ENCODE measurements around the gene TEDC1.
A peak's percentile ranks its signal among the peaks of the same experiment; 100 is the strongest.

Gene TEDC1, protein sequence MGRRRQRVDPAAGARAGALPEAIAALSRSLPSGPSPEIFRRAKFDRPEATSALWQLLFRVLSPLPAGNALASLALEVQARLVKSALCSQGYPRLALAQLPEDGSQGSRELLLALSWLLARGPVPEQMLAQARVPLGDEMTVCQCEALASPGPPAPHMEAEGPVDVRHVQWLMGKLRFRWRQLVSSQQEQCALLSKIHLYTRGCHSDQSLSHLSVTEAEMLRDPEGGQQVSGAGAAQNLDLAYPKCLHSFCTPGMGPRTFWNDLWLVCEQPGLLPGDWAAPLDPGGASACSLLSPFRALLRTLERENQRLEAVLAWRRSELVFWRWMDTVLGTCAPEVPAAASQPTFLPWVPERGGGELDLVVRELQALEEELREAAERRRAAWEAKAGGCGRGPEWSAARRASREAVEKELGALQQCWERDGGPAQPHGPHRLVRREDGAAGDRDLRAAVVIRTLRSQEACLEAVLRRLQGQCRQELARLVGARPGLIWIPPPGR

DNA sequence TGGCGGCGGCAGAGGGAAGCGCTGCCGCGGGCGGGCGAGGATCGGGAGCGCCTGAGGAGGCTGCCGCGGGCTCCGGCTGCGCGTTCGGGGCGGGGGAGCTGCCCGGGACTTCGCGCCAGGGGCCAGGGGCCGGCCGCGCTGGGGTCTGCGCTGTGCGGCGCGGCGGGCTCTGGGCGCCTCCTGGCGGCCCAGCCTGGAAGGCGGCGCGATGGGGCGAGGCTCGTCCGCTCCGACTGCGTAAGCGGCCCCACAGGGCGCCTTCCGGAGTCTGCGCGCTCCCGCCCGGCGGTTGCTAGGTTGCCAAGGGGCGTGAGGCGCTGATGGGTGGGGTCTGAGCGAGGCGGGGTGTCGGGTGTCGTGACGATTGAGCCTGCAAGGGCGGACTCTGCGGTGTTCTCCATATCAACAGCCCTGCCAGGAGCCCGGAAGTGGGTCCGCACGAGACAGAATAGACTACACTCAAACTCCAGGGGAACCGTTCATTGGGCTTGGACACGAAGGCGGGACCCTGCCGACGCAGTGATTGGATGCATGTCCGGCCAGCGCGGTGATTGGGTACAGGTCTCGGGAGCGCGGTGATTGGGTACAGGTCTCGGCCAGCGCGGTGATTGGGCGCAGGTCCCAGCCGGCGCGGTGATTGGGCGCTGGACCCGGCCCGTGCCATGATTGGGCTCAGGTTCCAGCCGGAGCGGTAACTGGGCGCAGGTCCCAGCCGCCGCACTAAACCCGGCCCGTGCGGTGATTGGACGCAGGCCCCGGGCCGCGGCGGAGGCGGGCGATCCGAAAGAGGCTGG is at the start of gene TEDC1:
TSS of gene TEDC1 (plus strand) at position 675 of the 794 bp plus-strand sequence. CDS start 130 bp downstream, outside the sequence.
- DNase-seq (ENCODE audit: low spot score) = peak; percentile 98
- FAIRE-seq = peak; percentile 86

DNA sequence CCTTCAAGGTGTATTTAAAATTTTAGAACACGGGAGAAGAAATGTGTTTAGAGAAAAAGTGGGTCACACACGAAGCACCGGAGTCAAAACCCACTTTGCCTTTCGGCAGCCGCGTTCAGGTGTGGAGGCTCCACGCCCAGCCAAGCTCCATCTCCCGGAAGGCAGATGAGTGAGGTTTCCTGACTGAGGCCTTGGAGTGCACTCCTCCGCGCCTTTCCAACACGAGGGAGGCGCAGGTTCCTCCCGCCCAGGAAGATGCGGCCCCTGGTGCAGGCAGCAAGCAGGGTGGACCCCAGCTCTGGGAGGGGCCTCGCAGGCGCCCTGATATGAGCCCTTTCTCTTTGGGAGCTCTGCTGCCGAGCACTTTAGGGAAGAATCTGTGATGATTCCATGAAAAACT is 48.9 kb upstream of the TEDC1 start:
- DNase-seq (ENCODE audit: low spot score) = no peak
- FAIRE-seq = no peak

DNA sequence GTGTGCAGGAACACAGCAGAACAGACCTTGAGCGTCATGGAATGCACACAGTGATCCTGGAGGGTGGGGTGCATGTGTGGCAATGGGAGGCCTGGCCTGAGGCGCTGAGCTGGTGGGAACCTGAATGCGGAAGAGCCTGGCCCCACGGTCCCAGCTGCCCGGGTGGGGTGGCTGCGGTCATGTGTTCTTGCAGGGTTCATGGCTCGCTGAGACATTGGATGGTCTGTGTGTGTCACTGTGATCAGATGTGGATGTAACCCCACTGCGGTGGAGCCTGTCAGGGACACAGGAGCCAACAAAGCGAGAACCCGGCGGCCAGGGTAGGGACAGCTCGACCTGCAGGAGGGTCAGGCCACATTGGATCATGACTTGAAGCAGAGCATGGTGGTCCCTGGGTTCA is 48.2 kb upstream of the TEDC1 start:
- FAIRE-seq (no peak), DNase-seq (ENCODE audit: low spot score) (no peak)

DNA sequence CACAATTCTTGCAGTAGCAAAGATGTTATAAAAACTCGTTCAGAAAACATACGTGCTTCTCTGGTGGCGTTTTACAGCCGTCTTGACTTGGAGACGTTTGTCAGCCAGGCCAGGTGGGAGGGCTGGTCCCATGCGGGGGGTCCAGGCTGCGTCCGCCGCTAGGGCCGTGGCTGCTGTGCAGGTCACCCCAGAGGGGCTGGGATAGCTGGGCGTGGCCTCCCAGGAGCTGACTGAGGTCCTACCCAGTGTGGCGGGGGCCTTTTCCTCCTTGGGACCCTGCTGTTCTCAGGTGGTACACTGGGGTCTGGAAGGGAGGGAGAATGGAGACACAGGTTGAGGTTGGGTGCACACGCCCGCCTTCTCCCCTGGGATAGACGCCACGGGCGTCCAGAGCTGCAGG is 46.2 kb upstream of the TEDC1 start:
- DNase-seq (ENCODE audit: low spot score) (no peak), FAIRE-seq (no peak)

DNA sequence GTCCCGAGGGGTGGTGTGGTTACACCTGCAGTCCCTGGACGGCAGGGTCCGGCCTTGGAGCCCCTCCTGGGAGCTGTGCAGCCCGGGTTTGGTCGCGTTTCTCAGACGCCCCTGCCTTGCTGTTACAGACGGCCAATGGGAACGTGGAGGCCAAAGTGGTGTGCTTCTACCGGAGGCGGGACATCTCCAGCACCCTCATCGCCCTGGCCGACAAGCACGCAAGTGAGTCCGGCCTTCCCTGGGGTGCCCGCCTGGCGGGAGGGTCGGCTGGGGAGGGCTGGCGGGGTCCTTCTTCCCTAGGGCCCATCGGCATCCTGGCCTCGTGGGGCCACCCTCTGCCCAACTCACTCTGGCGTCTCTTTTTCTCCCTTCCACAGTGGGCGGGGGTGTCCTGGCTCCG is 45.8 kb upstream of the TEDC1 start:
- no peak for FAIRE-seq
- no peak for DNase-seq (ENCODE audit: low spot score)

DNA sequence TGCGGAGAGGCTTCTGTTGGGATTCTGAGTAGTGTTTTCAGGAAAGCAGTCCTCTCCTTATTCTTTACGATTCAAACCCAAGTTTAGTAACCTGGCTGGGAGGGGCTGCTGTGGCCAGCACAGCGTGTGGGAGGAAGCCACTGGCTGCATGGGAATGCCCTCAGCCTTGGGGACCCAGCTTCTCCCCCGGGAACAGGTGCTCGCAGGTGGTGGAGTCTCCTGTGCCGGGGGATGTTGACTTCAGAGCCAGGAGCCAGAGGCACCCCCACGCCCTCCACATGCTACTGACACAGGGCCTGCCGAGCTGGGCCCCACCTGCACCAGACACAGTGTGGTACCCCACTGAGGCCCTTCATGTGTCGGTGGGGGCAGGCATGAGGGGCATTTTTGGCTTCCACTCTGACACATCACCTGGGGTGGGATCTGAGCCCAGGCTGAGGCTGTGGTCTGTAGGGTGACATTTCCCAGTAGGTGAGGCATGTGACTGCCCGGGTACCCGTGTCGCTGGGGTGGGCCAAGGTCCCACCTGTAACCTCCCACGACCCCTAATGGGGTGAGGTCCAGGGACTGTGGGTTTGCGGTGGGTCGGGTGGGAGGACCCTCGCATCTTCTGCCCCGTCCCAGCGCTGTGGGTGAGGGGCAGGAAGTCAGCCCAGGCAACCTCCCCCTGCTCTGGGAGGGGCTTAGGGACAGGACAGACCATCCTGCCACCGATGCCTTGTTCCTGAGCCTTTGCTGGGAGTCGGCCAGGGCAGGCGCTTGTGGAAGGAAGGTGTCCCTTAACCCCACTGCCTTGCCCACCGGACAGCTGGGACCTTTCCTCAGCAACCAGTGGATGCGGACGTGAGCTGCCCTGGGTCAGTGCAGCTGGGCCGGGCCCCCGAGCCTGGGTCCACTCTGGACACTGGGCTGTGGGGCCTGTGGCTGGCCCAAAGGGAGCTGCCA is 44.9 kb upstream of the TEDC1 start:
- FAIRE-seq (no peak), DNase-seq (ENCODE audit: low spot score) (no peak)

DNA sequence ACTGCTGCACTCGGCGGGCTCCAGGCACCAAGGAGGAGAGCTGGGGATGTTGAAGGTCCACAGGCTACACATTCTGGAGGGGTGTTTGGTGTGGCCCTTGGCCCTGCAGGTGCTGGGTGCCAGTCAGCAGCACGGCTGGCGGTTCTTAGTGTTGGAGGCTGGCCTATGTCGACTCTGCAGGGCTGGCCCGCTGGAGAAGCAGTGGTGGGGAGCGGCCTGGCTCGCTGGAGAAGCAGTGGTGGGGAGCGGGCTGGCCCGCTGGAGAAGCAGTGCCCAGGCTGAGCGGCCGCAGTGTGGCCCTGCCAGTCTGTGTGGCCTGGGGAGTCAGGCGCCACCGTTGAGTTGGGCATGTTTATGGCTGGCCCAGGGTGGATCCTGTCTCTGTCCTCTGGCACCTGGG is 44.1 kb upstream of the TEDC1 start:
- FAIRE-seq (no peak), DNase-seq (ENCODE audit: low spot score) (no peak)

DNA sequence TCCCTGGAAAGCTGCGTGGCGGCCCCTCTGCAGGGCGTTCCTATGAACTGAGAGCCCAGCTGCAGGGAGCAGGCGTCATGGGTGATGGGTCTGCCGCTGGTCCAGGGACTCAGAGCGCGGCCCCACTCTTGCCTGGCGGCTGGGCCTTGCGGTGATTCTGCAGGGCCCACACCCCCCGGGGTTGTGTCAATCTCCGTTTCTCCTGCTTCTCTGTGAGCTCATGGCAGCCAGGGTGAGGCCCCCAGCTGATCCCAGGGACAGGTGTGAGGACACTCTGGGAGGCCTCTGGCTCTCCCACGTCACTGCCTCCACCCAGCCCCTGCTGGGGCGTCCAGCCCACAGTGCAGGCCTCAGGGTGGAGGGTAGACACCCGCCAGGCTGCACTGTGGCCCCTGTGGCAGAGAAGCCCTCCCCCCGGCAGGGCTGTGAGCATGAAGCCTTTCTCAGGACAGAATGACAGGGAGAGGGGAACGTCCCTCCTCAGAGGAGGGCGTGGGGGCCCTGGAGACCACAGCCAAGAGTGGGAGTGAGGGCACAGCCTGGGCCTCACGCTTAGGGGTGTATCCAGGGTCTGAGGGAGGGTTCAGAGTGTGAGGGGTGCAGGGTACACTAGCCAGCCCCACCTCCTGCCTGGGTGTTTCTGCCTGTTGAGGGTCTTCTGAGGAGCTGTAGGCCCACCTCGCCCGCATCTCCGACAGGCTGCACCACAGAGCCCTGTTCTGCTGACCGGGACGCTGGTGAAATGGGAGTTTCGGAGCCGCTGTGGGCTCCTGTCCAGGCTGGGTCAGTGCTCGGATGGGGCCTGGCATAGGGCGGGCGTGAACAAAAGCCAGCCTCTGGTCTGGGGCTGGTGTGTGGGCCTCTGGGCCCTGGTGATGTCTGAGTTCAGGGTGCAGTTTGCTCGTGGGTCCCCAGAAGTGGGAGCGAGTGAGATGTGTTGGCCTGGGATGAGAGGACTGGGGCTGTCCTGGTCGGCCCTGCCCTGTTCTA is 43.1 kb upstream of the TEDC1 start:
- no peak for FAIRE-seq
- DNase-seq (ENCODE audit: low spot score) = no peak

DNA sequence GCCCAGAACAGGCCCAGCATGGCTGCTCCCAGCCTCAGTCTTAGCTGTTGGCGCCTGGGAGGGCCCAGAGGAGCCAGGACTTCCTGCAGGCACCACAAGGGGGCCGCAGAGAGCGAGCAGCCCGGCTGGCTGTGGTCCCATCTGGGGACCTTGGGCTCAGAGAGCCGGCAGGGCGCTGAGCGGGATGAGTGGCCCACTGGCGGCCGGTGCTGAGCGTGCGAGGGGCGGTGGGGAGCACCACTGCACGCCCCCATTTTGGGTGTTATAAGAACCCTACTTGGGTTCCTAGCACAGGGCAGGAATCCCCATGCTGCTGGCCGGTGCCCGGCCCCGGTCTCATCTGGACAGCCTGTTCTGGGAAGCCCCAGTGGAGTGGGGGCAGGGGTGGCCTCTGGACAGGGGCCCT is 42.3 kb upstream of the TEDC1 start:
- no peak for DNase-seq (ENCODE audit: low spot score)

DNA sequence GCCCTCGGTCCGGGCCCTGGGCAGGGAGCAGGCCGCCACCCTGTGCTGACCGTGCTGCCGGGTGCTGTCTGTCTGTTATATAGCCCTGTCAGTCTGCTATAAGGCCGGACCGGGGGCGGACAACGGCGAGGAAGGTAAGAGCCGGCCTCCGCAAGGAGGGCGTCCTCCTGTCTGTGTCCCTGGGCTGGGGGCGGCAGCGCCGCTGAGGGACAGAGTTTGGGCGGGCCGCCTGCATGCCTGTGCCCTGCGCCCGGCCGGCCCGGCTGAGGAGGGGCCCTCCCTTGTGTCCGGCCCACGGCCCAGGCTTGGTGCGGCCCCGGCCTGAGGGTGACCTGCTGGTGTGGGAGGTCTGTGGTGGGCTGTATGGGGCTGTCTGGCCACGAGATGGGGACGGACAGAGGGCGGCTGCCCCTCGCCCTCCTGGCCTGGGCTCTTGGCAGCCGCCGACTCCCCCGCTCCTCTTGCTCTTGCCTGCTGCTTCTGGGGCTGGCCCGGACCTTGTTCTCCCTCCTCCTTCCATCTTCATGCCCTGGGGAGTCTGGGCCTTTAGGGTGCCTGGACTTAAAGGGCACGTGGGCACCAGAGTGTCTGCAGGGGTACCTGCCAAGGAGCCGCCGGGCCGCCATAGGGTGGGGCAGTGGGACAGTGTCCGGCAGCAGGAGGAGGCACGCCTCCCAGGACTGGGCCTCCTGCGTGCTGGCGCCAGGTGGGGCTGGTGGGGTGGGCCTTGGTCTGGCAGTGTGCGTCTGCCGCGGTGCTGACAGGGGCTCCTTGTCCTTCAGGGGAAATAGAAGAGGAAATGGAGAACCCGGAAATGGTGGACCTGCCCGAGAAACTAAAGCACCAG is 41.5 kb upstream of the TEDC1 start:
- no peak for FAIRE-seq
- no peak for DNase-seq (ENCODE audit: low spot score)

More for the DNA sequence above, 42.3 kb upstream of the TEDC1 start:
- FAIRE-seq = no peak

DNA sequence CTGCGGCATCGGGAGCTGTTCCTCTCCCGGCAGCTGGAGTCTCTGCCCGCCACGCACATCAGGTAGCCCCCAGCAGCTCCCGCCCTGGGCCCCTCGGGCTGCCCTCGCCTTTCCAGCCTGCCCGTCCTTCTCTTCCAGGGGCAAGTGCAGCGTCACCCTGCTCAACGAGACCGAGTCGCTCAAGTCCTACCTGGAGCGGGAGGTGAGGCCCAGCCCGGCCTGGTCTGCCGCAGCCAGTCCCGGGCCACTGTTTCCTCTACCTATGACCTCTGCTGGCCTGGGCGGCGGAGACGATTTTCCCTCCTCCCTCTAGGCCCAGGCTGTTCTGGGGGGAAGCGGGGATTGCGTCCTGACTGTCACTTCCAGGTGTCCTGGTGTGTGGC is 40.9 kb upstream of the TEDC1 start:
- DNase-seq (ENCODE audit: low spot score) = no peak
- FAIRE-seq = no peak

DNA sequence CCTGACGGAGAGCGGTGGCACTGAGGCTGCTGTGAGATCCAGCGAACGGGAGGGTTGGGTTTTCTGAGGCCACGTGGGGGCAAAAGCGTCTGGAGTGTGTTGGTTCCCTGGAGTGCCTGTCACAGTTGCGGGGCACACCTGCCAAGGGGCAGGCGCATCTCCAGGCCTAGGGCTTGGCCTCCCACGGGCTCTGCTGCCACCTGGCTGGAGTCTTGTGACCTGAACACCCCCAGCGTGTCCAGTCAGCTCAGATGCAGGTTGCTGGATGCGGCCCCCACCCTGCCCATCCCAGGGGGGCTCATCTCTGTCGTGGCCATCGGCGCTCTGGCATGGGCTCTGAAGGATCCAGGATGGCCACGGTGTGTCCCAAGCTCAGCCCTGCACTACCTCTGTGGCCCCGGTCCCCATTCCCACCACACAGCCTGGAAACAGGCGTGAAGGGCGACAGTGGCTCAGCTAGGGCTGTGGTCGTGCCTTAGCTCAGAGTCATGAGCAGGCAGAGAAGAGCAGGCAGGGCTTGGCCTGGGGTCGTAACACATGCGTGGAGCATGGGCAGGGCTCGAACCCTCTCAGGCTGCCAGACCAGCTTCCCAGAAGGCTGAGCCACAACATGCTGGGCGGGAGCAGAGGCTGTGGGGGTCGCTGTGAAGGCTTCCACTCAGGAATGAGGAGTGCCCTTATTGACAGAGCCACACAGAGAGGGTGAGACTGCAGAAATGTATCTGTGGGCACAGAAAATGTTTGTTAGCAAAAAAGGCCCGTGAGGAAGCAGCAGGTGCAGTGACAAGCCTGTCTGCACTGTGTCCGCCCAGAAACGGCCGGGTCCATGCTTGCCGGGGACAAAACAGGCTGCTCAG is 40.0 kb upstream of the TEDC1 start:
- DNase-seq (ENCODE audit: low spot score) (no peak), FAIRE-seq (no peak)

DNA sequence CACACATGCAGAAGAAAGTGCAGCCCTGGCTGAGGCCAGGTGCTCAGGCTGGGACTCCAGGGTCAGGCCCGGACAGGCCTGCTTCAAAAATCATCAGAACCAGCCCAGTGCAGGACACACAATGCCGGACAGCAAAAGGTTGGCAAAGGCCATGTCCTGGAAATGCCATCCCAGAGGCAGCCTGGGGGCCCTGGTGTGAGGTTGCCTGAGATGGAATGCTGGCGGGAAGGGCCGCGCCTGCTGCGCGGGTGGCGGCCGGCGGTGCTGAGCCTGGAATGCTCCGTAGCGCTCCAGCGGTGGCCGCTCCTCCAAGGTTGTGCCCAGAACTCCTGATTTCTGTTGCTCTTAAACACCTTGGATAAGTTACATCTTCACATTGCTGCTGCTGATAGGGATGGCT is 38.1 kb upstream of the TEDC1 start:
- DNase-seq (ENCODE audit: low spot score) = no peak
- no peak for FAIRE-seq

DNA sequence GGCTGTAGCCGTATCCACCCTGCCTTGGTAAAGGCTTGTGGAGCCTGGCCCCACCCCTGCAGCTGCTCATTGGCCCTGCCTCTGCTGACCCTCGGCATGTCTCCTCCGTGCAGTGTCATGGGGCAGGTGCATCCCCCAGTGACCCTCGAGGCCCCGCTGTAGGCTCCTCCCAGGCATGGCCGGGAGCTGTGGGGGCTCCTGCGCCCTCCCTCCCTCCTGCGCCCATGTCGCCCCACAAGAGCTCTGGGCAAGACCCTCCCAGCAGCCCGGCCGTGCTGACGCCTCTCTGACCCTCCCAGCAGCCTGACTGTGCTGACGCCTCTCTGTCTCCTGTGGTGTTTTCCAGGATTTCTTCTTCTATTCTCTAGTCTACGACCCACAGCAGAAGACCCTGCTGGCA is 37.2 kb upstream of the TEDC1 start:
- DNase-seq (ENCODE audit: low spot score) (no peak), FAIRE-seq (no peak)

DNA sequence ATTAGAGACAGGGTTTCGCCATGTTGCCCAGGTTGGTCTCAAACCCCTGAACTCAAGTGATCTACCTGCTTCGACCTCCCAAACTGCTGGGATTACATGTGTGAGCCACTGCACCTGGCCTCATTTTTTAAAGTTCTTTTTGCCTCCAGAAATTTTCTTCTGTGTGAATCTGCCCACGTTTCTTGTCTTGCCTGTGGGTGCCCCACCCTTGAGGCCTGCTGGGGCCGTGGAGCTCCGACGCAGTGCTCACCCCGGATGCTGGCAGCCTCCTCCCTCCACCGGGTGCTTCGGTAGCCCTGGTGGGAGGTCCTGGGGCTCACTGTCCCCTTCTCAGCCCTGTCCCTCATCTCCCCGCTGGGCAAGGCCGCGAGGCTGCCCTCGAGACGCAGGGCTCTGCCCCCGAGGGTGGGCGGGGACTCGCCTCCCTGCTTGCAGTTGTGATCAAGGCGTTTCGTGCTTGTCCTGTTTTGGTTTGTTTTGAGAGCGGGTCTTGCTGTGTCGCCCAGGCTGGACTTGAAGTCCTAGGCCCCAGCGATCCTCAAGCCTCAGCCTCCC is 35.9 kb upstream of the TEDC1 start:
- DNase-seq (ENCODE audit: low spot score) (no peak), FAIRE-seq (no peak)

DNA sequence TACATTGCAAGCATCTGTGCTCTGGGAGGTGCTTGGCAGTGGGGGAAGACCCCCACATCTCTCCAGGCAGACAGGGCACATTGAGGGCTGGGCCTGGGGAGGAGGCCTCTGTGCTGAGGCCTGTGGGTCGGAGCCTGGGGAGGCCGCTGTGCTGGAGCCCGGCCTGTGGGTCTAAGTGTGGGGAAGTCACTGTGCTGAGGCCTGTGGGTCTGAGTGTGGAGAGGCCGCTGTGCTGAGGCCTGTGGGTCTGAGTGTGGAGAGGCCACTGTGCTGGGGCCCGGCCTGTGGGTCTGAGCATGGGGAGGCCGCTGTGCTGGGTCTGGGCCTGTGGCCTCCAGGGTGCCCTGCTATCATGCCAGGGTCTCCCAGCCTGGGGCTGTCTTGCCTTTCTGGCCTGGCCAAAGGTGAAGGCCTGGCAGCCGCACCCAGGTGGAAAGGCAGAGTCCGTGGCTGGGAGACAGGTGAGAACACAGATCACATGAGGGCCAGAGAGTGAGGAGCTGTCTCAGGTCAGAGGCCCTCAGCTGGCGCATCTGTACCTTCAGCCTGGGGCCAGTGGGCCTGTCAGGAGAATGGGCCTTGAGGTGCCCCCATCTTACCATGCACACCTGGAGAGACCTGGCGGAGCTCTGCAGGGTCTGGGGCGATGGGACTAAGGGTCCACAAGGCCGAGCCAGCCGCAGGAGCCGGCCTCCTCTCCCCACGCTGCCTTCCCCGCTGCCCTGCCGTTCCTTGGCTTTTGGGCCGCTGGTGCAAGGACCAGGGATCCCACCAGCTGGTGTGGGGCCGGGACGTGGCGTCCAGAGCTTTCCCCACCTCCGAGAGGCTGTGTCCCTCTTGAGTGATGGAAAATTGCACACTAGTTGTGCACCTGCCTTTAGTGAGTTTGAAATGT is 35.0 kb upstream of the TEDC1 start:
- DNase-seq (ENCODE audit: low spot score) (no peak), FAIRE-seq (no peak)
